ENCODE data around the gene AP4E1. TPM values are rescaled to one million over a fixed set of nuclear protein-coding genes. Genes with fewer than 3 reads are reported as not detected.

Gene AP4E1
- total and polyA plus RNA-seq, 2 of the 4 experiments (the other 2 are of a cell fraction) = 3.1 to 6.8 TPM

DNA sequence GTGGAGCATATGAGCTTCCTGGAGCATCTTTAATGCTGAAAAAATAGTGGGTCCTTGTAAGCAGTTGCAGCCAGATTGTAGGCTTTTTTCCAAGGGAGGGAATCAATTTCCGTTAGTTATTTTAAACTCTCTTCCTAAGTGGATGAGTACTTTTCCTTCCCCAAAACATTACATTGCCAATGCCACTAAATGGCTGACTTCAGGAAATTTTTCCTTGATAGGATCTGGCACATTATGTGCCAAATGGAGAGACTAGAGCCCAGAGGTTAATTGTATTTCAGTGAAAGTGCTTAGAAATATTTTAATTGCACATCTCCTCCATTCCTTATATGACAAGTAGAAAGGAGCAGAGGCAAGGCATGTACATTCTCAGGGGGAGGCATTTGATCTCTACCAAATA lies 102.7 kb downstream of the AP4E1 start:
- no CpG with 5 or more reads among the region's 1 CpG for WGBS, 2 experiments (ENCODE audit: extremely low coverage in 2 of 2, insufficient read length in 1 of 2)
- POLR2A ChIA-PET (ENCODE audit: unreplicated experiment) = no interaction called here
- Histone ChIP-seq H3K4me2 (ENCODE audit: low read depth, low read length) (no peak overlapping the region), H3K14ac (replicated peaks; ENCODE audit: low read depth, low read length) (no peak overlapping the region), H3K79me1 (ENCODE audit: low read depth in 1 of 2, low read length in 2 of 2) (no peaks in the 10 kb centered on the region), H2BK20ac (ENCODE audit: low read depth, low read length) (no peak overlapping the region), H2AK5ac (ENCODE audit: low read depth, low read length) (no peak overlapping the region), H3K56ac (ENCODE audit: extremely low read depth, insufficient read depth, low read length) (no peak overlapping the region), H4K20me1 (ENCODE audit: insufficient read depth, low read length) (no peaks in the 10 kb centered on the region), H3K27me3 (ENCODE audit: control insufficient read depth, insufficient read depth, low read length) (no peaks in the 10 kb centered on the region), H3K4ac (ENCODE audit: low read depth, low read length) (no peak overlapping the region), H4K8ac (ENCODE audit: low read depth in 2 of 2, low read length in 2 of 2) (no peak overlapping the region), H4K91ac (ENCODE audit: insufficient read depth, low read depth, low read length) (no peak overlapping the region), H3K36me3 (ENCODE audit: control insufficient read depth, insufficient read depth, low read length) (peaks cover 3% of the 10 kb centered on the region; the same call in 1 of the 2 replicates), H2BK5ac (ENCODE audit: low read depth, low read length, poor library complexity, severe bottlenecking) (no peak overlapping the region), H2BK15ac (ENCODE audit: low read depth, low read length) (no peak overlapping the region), H3K23ac (ENCODE audit: low read depth, low read length) (no peak overlapping the region), H3K4me3 (ENCODE audit: insufficient read depth, low read depth, low read length) (no peak overlapping the region), H3K9ac (ENCODE audit: low read depth, low read length) (no peak overlapping the region), H3K4me1 (ENCODE audit: control insufficient read depth, insufficient read depth, low read length) (no peaks in the 10 kb centered on the region), H2AFZ (replicated peaks; ENCODE audit: low read length, poor library complexity) (no peak overlapping the region), H3K9me3 (ENCODE audit: control insufficient read depth, insufficient read depth, low read length) (no peaks in the 10 kb centered on the region), H3K27ac (ENCODE audit: insufficient read depth, low read length) (no peak overlapping the region), H4K5ac (ENCODE audit: low read depth, low read length) (no peak overlapping the region), H3K9me1 (ENCODE audit: insufficient read depth, low read length) (no peaks in the 10 kb centered on the region), H2BK120ac (ENCODE audit: low read depth, low read length) (no peak overlapping the region), H2AK9ac (replicated peaks; ENCODE audit: low read depth, low read length, poor library complexity) (no peak overlapping the region), H3K18ac (ENCODE audit: low read depth, low read length) (no peak overlapping the region)
- TF ChIP-seq NFE2L2 (IDR thresholded peaks at IDR 0.05; ENCODE audit: low read depth, low read length) = no peak
- TF ChIP-seq, protein P1, sequence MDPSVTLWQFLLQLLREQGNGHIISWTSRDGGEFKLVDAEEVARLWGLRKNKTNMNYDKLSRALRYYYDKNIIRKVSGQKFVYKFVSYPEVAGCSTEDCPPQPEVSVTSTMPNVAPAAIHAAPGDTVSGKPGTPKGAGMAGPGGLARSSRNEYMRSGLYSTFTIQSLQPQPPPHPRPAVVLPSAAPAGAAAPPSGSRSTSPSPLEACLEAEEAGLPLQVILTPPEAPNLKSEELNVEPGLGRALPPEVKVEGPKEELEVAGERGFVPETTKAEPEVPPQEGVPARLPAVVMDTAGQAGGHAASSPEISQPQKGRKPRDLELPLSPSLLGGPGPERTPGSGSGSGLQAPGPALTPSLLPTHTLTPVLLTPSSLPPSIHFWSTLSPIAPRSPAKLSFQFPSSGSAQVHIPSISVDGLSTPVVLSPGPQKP (IDR thresholded peaks at IDR 0.05; ENCODE audit: borderline replicate concordance, low read depth, low read length) = no peak
- no peak for TF ChIP-seq FOS (IDR thresholded peaks at IDR 0.05; ENCODE audit: low read depth, low read length)
- no peak for TF ChIP-seq MAFK (IDR thresholded peaks at IDR 0.05; ENCODE audit: low read depth, low read length)
- TF ChIP-seq RCOR1 (IDR thresholded peaks at IDR 0.05; ENCODE audit: insufficient replicate concordance, low read length) = no peak
- TF ChIP-seq CHD1 (IDR thresholded peaks at IDR 0.05; ENCODE audit: low read depth, low read length) = no peak
- TF ChIP-seq BHLHE40 (IDR thresholded peaks at IDR 0.05; ENCODE audit: low read depth, low read length) = no peak
- TF ChIP-seq RAD21 (IDR thresholded peaks at IDR 0.05; ENCODE audit: low read length) = no peak
- TF ChIP-seq POLR2A (IDR thresholded peaks at IDR 0.05; ENCODE audit: low read depth, low read length) = no peak
- no peak for TF ChIP-seq SMC3 (IDR thresholded peaks at IDR 0.05; ENCODE audit: low read depth, low read length)
- TF ChIP-seq RFX5 (IDR thresholded peaks at IDR 0.05; ENCODE audit: low read depth, low read length) = no peak
- TF ChIP-seq MAZ (IDR thresholded peaks at IDR 0.05; ENCODE audit: borderline replicate concordance, low read depth, low read length) = no peak
- in situ Hi-C loops (cut with MboI; ENCODE audit: low sequenced_read_pairs) (no loop called here), dilution Hi-C loops (cut with HindIII; ENCODE audit: low sequenced_read_pairs, unreplicated experiment) (no loop called here), intact Hi-C loops (cut with micrococcal nuclease) (no loop called here)
- BruUV-seq (replicated peaks) = no TSS peak
- DNase-seq (no peak), ATAC-seq (ENCODE audit: low read depth) (no peak)
- CTCF ChIA-PET = interaction anchor here (0.5 kb wide), 1 partner anchor 83 kb away, joined by 3 read pairs; no protein-coding TSS in a partner anchor

Data from IMR-90 (cell line).